Stimulated activated CD4-positive, alpha-beta T cell treated with anti-CD3 and anti-CD28 coated beads, Interleukin-1b, Interleukin-23, amount 100 ng/mL, for 48 hours (primary cell): Measurements from ENCODE around the gene RAET1E.
"Not testable (repeated sequence)": the region's sequence is repeated elsewhere in the genome, so short reads cannot be mapped to it uniquely, and the experiment has no call there.

Source experiments
- DNase-seq: peaks from one replicate; pipeline ENCODE4 v3.0.0-alpha.2; 2020

The RAET1E gene

GRCh38 chr6:149907317-149907716 is 9.4 kb upstream of the RAET1E start:
- no peak for DNase-seq

- DNase-seq = no peak
Observed at GRCh38 chr6:149906405-149906804, 8.5 kb upstream of the RAET1E start.

GRCh38 chr6:149905911-149906371 is 8.0 kb upstream of the RAET1E start:
- no peak for DNase-seq

- no peak for DNase-seq
Observed at GRCh38 chr6:149905371-149905910, 7.5 kb upstream of the RAET1E start.

GRCh38 chr6:149904661-149905370 is 6.9 kb upstream of the RAET1E start:
- no peak for DNase-seq

- no peak for DNase-seq
Observed at GRCh38 chr6:149903938-149904611, 6.2 kb upstream of the RAET1E start.

- DNase-seq = no peak
Observed at GRCh38 chr6:149901444-149902140, 3.7 kb upstream of the RAET1E start.

GRCh38 chr6:149900620-149901443 is 2.9 kb upstream of the RAET1E start:
- DNase-seq = no peak

- no peak for DNase-seq
Observed at GRCh38 chr6:149899926-149900619, 2.2 kb upstream of the RAET1E start.

- DNase-seq = no peak
Observed at GRCh38 chr6:149899486-149899885, 1.6 kb upstream of the RAET1E start.

GRCh38 chr6:149898966-149899365 is 1.1 kb upstream of the RAET1E start:
- no peak for DNase-seq

GRCh38 chr6:149897015-149897697 is 757 bp downstream of the RAET1E start:
- DNase-seq = no peak

- no peak for DNase-seq
Observed at GRCh38 chr6:149896491-149896890, 1.4 kb downstream of the RAET1E start.

GRCh38 chr6:149895833-149896271 is 2.1 kb downstream of the RAET1E start:
- peak; percentile 48 for DNase-seq

GRCh38 chr6:149895048-149895590 is 2.8 kb downstream of the RAET1E start:
- no peak for DNase-seq

GRCh38 chr6:149891864-149892263 is 6.0 kb downstream of the RAET1E start:
- DNase-seq = not testable (repeated sequence)

- no peak for DNase-seq
Observed at GRCh38 chr6:149891259-149891658, 6.7 kb downstream of the RAET1E start.

GRCh38 chr6:149890629-149891045 is 7.3 kb downstream of the RAET1E start:
- DNase-seq = no peak

GRCh38 chr6:149889326-149889725 is 8.6 kb downstream of the RAET1E start:
- DNase-seq = no peak

GRCh38 chr6:149888659-149889058 is 9.3 kb downstream of the RAET1E start:
- DNase-seq = no peak

GRCh38 chr6:149888093-149888492 is 9.8 kb downstream of the RAET1E start:
- DNase-seq = no peak
